Neutrophil (primary cell): ENCODE measurements around the gene TRIP10.

Experiments used
- H3K27ac ChIP-seq: fragments of 200-600 bp; sonication (generic); 2 replicates; pipeline ENCODE4 v1.5.1; 2016; ENCODE audit warnings: mild to moderate bottlenecking, moderate library complexity
- H3K27me3 ChIP-seq: fragments of 200-600 bp; sonication (generic); 2 replicates; pipeline ENCODE4 v1.6.0; 2016; ENCODE audit warnings: mild to moderate bottlenecking
- H3K36me3 ChIP-seq: fragments of 200-600 bp; sonication (generic); 2 replicates; pipeline ENCODE4 v1.5.1; 2017
- H3K4me1 ChIP-seq, 2 experiments: fragments of 200-600 bp in 1 of 2; sonication (generic) in 1 of 2; 1 replicate in 1 of 2; 2 replicates in 1 of 2; pipeline versions ENCODE4 v1.5.1 to v1.6.1; 2013 to 2016; ENCODE audit warnings: low read depth in 1 of 2, low read length in 1 of 2, mild to moderate bottlenecking in 1 of 2, moderate library complexity in 1 of 2; ENCODE audit not compliant: control insufficient read depth in 1 of 2, insufficient read depth in 1 of 2
- H3K4me3 ChIP-seq, 2 experiments: fragments of 200-600 bp in 1 of 2; sonication (generic) in 1 of 2; 1 replicate in 1 of 2; 2 replicates in 1 of 2; pipeline ENCODE4 v1.5.1; 2013 to 2016; ENCODE audit warnings: low read depth in 1 of 2, low read length in 1 of 2, mild to moderate bottlenecking in 1 of 2, moderate library complexity in 1 of 2
- H3K9me3 ChIP-seq: fragments of 200-600 bp; sonication (generic); 2 replicates; pipeline ENCODE4 v1.5.1; 2016
- TF ChIP-seq, protein P1 (sequence below): fragments of 200-600 bp; sonication (generic); IDR thresholded peaks from 2 replicates; pipeline ENCODE4 v1.5.1; 2016; ENCODE audit warnings: antibody characterized with exemption

The TRIP10 gene

DNA sequence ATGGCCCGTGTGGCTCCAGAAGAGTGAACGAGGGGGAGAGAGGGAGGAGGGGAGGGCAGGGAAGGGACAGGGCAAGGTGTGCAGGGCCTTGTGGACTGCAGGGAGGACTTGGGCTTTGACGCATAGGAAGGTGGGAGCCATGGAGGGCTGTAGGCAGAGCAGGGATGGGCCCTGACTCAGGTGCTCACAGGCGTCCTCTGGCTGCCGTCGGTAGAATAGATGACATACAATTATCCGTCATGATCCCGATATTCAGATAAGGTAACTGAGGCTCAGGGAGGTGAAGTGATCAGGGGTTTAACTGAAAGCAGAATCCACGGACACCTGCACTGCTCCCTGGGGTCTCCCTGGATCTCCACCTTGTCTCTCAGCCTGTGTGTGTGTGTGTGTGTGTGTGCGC is 22.4 kb upstream of the TRIP10 start:
- no peak overlapping the region for H3K27ac ChIP-seq
- no peak overlapping the region for H3K4me3 ChIP-seq
- H3K9me3 ChIP-seq, result no peaks in the 10 kb centered on the region
- peaks cover 23 to 24% of the 10 kb centered on the region in 2 experiments for H3K4me1 ChIP-seq
- peaks cover 17% of the 10 kb centered on the region for H3K27me3 ChIP-seq
- H3K36me3 ChIP-seq, result no peaks in the 10 kb centered on the region
- TF ChIP-seq, protein P1, sequence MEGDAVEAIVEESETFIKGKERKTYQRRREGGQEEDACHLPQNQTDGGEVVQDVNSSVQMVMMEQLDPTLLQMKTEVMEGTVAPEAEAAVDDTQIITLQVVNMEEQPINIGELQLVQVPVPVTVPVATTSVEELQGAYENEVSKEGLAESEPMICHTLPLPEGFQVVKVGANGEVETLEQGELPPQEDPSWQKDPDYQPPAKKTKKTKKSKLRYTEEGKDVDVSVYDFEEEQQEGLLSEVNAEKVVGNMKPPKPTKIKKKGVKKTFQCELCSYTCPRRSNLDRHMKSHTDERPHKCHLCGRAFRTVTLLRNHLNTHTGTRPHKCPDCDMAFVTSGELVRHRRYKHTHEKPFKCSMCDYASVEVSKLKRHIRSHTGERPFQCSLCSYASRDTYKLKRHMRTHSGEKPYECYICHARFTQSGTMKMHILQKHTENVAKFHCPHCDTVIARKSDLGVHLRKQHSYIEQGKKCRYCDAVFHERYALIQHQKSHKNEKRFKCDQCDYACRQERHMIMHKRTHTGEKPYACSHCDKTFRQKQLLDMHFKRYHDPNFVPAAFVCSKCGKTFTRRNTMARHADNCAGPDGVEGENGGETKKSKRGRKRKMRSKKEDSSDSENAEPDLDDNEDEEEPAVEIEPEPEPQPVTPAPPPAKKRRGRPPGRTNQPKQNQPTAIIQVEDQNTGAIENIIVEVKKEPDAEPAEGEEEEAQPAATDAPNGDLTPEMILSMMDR, result no peak

DNA sequence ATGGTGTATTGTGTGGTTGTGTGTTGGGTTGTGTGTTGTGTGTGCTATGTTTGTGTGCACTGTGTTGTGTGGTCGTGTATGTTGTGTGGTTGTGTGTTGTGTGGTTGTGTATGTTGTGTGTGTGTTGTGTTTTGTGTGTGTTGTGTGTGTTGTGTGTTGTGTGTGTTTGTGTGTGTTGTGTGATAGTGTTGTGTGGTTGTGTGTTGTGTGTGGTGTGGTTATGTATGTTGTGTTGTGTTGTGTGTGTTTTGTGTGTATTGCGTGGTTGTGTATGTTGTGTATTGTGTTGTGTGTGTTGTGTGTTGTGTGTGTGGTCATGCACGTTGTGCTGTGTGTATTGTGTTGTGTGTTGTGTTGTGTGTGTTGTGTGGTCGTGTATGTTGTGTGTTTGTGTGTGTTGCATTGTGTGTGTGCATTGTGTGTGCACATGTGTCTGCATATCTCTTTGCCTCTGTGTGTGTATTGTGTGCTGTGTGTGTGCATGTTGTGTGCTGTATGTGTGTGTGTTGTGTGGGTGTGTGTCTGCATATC is 22.0 kb upstream of the TRIP10 start:
- peaks cover 28 to 29% of the 10 kb centered on the region in 2 experiments for H3K4me1 ChIP-seq
- no peak overlapping the region for H3K4me3 ChIP-seq
- TF ChIP-seq, protein P1, result no peak
- no peaks in the 10 kb centered on the region for H3K36me3 ChIP-seq
- H3K27me3 ChIP-seq, result peaks cover 12% of the 10 kb centered on the region
- H3K9me3 ChIP-seq, result no peaks in the 10 kb centered on the region
- no peak overlapping the region for H3K27ac ChIP-seq

DNA sequence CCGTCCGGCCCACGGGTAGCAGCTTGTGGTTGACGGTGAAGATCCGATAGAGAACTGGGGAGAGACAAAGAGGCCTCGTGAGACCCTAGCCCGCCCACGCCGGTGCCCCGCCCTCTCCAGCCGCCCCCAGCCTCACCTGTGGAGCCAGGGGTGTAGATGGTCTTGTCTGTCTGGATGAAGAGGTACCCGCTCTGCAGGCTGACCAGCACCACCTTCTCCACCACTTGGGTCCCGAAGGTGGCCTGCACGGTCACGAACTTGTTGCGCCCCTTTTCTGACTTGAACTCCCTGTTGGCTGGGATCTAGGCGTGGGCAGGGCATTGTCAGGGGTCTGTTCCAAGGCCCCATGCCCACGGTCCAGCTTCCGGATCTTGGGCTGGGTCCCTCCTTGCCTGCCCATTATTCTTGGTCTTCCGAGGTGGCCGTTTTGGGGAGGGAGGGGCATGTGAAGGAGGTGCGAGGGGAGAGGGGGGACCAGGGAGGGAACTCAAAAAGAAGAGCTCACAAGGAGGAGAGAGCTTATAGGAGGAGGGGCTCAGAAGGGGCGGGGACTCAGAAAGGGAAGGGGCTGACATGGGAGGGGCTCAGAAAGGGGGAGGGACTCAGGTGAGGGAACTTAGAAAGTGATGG is 21.3 kb upstream of the TRIP10 start:
- Histone ChIP-seq H3K27me3 (peaks cover 10% of the 10 kb centered on the region), H3K9me3 (no peaks in the 10 kb centered on the region), H3K4me1 (peaks cover 35 to 36% of the 10 kb centered on the region in 2 experiments), H3K36me3 (no peaks in the 10 kb centered on the region), H3K4me3 (no peak overlapping the region), H3K27ac (no peak overlapping the region)
- TF ChIP-seq, protein P1, result no peak

DNA sequence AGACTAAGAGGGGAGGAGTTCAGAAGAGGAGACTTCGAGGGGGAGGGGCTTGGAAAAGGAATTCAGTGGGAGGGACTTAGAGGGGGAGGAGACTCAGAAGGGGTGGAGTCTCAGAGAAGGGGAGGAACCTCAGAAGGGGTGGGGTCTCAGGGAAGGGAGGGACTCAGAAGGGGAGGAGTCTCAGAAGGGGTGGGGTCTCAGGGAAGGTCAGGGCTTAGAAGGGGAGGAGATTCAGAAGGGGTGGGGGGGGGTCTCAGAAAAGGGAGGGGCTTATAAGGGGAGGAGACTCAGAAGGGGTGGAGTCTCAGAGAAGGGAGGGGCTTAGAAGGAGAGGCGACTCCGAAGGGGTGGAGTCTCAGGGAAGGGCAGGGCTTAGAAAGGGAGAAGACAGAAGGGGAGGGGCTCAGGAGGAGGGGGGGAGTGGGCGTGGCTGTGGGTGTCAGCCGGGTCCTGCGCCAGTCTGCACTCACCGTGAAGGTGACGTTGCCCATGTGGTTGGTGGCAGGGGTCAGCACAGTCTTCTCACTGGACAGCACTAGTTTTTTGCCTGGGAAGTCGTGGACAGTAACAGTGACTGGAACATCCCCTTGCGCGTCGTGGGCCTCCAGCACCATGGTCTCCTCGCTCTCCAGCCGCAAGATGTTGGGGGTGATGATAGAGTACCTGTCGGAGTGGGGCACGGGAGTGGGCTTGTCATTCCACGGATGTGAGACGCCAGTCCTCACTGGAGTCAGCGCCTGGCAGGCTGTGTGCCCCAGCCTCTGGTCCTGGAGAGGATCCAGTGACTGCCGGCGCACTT is 20.5 kb upstream of the TRIP10 start:
- Histone ChIP-seq H3K4me1 (peaks cover 42 to 43% of the 10 kb centered on the region in 2 experiments), H3K27me3 (peaks cover 10% of the 10 kb centered on the region), H3K4me3 (no peak overlapping the region), H3K9me3 (no peaks in the 10 kb centered on the region), H3K27ac (no peak overlapping the region), H3K36me3 (no peaks in the 10 kb centered on the region)
- TF ChIP-seq, protein P1, result no peak

DNA sequence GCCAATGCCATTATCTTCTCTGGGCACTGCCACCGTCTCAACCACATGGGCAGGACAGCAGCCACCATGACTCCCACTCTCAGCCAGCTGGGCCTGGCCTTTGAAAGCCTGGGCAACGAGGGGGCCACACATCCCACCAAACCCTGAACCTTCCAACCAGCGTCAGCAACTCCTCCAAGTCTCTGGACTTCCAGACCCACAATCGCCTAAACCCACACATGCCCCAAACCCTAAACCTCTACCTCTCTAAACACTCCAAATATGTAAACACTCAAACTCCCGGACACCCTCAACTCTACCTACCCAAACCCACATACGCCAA is 20.0 kb upstream of the TRIP10 start:
- TF ChIP-seq, protein P1, result no peak
- H3K4me1 ChIP-seq, result peaks cover 48 to 49% of the 10 kb centered on the region in 2 experiments
- no peaks in the 10 kb centered on the region for H3K9me3 ChIP-seq
- peaks cover 10% of the 10 kb centered on the region for H3K27me3 ChIP-seq
- H3K36me3 ChIP-seq, result no peaks in the 10 kb centered on the region
- H3K4me3 ChIP-seq, result no peak overlapping the region
- H3K27ac ChIP-seq, result no peak overlapping the region
